GM12892 (cell line): ENCODE measurements around the gene HMCN2.

Experiments used
- POLR2A ChIP-seq: IDR thresholded peaks from 2 replicates; pipeline ENCODE4 v1.6.1; 2011; ENCODE audit warnings: low read depth, low read length, control low read depth
- TAF1 ChIP-seq: IDR thresholded peaks from 2 replicates; pipeline ENCODE4 v1.6.1; 2011; ENCODE audit warnings: low read depth, mild to moderate bottlenecking, control low read depth, low read length, borderline replicate concordance

DNA sequence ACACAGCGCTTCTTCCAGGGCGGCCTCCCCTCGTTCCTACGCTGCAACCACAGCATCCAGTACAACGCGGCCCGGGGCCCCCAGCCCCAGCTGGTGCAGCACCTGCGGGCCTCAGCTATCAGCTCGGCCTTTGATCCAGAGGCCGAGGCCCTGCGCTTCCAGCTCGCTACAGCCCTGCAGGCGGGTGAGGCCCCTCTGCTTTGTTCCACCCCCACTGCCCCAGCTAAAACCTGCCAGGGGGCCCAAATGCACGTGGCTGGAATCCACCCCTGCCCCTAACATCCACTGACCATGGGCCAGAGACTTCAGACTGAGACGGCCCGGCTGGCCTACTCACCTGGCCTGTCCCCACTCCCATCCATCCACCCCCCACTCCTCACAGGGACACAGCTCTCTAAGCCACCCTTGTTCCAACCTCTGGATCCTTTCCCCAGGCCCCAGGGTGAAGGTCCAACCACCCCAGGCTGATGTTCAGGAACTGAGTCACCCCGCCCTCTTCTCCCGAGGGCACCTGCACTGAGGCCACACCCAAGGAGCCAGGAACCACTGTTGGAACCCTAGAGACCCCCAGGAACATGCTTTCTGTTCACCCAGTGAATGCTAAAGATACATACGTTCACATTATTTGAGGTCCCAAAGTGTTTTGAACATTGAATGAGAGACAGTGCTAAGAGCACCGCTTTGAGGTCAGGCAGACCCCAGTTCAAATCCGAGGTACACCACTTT lies 160.3 kb downstream of the HMCN2 start:
- TF ChIP-seq TAF1 (no peak), POLR2A (no peak)
